Measurements from ENCODE around the gene ULBP2.
"Not testable (repeated sequence)": the region's sequence is repeated elsewhere in the genome, so short reads cannot be mapped to it uniquely, and the experiment has no call there.

ULBP2 gene

GRCh38 chr6:149948616-149949015 is 6.8 kb downstream of the ULBP2 start:
- no peak for DNase-seq

GRCh38 chr6:149950423-149950822 is 8.6 kb downstream of the ULBP2 start:
- DNase-seq: no peak

GRCh38 chr6:149951096-149951495 is 9.3 kb downstream of the ULBP2 start:
- no peak for DNase-seq

GRCh38 chr6:149951626-149952025 is 9.8 kb downstream of the ULBP2 start:
- DNase-seq: no peak

GRCh38 chr6:149953390-149953789 is 11.6 kb downstream of the ULBP2 start:
- not testable (repeated sequence) for DNase-seq

- not testable (repeated sequence) for DNase-seq
These were observed 12.1 kb downstream of the ULBP2 start for GRCh38 chr6:149953934-149954327.

- not testable (repeated sequence) for DNase-seq
These were observed 12.6 kb downstream of the ULBP2 start for GRCh38 chr6:149954328-149954983.

- not testable (repeated sequence) for DNase-seq
These were observed 13.3 kb downstream of the ULBP2 start for GRCh38 chr6:149954984-149955653.

- not testable (repeated sequence) for DNase-seq
These were observed 14.0 kb downstream of the ULBP2 start for GRCh38 chr6:149955654-149956317.

GRCh38 chr6:149958124-149958523 is 16.3 kb downstream of the ULBP2 start:
- DNase-seq: not testable (repeated sequence)

- DNase-seq: not testable (repeated sequence)
These were observed 18.0 kb downstream of the ULBP2 start for GRCh38 chr6:149959806-149960205.

GRCh38 chr6:149960488-149960887 is 18.7 kb downstream of the ULBP2 start:
- no peak for DNase-seq

- no peak for DNase-seq
These were observed 20.1 kb downstream of the ULBP2 start for GRCh38 chr6:149961728-149962425.

GRCh38 chr6:149962461-149963211 is 20.8 kb downstream of the ULBP2 start:
- DNase-seq: no peak

- DNase-seq: peak in 7 of 56 donors; percentile 30 to 38 (median 31)
These were observed 21.3 kb downstream of the ULBP2 start for GRCh38 chr6:149963212-149963461.

- DNase-seq: peak in 32 of 56 donors; percentile 10 to 76 (median 28)
These were observed 21.9 kb downstream of the ULBP2 start, which contains the start of gene ULBP1 for GRCh38 chr6:149963462-149964307. ULBP1 (plus strand) TSS chr6:149963943; CDS start chr6:149964050, 107 bp downstream.

- no peak for DNase-seq
These were observed 22.7 kb downstream of the ULBP2 start for GRCh38 chr6:149964308-149965193.

GRCh38 chr6:149965194-149966020 is 23.6 kb downstream of the ULBP2 start:
- DNase-seq: no peak

Data from amygdala (tissue), 56 donors.